ENCODE measurements around the gene F3. TPM values are rescaled to one million over a fixed set of nuclear protein-coding genes. Genes with fewer than 3 reads are reported as not detected.

F3 gene
- total RNA-seq, 6 experiments from 2014 or later = 0.79 to 6.8 (median 2.6) TPM

- H3K4me3 ChIP-seq = no peak overlapping the region
- H3K4me1 ChIP-seq = no peaks in the 10 kb centered on the region
- ATAC-seq (no peak), DNase-seq (no peak)
- no peaks in the 10 kb centered on the region for H3K9me3 ChIP-seq
- intact Hi-C loops (cut with DNase I) = no loop called here
- no peaks in the 10 kb centered on the region for H3K27me3 ChIP-seq
- no peaks in the 10 kb centered on the region for H3K36me3 ChIP-seq
- 78% methylated on average over 5 of the region's 5 CpGs for WGBS (ENCODE audit: insufficient coverage, low coverage, low lambda C conversion rate, missing lambda C conversion rate)
- TF ChIP-seq POLR2A (IDR thresholded peaks at IDR 0.05) = no peak
- no peak for TF ChIP-seq CTCF (IDR thresholded peaks at IDR 0.05)
- no peak overlapping the region for H3K27ac ChIP-seq
These were observed 13.5 kb upstream of the F3 start for GRCh38 chr1:94555091-94555490.

GRCh38 chr1:94554580-94554979, 13.0 kb upstream of the F3 start:
- Histone ChIP-seq H3K27ac (no peak overlapping the region), H3K4me1 (no peaks in the 10 kb centered on the region), H3K36me3 (no peaks in the 10 kb centered on the region), H3K4me3 (no peak overlapping the region), H3K9me3 (no peaks in the 10 kb centered on the region), H3K27me3 (no peaks in the 10 kb centered on the region)
- TF ChIP-seq CTCF (IDR thresholded peaks at IDR 0.05) = no peak
- DNase-seq (no peak), ATAC-seq (peak in 1 of 4 donors; percentile 7)
- intact Hi-C loops (cut with DNase I) = no loop called here
- 77% methylated on average over 4 of the region's 5 CpGs for WGBS (ENCODE audit: insufficient coverage, low coverage, low lambda C conversion rate, missing lambda C conversion rate)

- Histone ChIP-seq H3K4me3 (no peak overlapping the region), H3K4me1 (no peaks in the 10 kb centered on the region), H3K27me3 (no peaks in the 10 kb centered on the region), H3K36me3 (no peaks in the 10 kb centered on the region), H3K9me3 (no peaks in the 10 kb centered on the region), H3K27ac (no peak overlapping the region)
- ATAC-seq (no peak), DNase-seq (no peak)
- 37% methylated on average over 2 of the region's 4 CpGs for WGBS (ENCODE audit: insufficient coverage, low coverage, low lambda C conversion rate, missing lambda C conversion rate)
- intact Hi-C loops (cut with DNase I) = no loop called here
- no peak for TF ChIP-seq POLR2A (IDR thresholded peaks at IDR 0.05)
- TF ChIP-seq CTCF (IDR thresholded peaks at IDR 0.05) = no peak
These were observed 12.4 kb upstream of the F3 start for GRCh38 chr1:94553931-94554330.

GRCh38 chr1:94553323-94553730, 11.8 kb upstream of the F3 start:
- ATAC-seq = no peak
- Histone ChIP-seq H3K27me3 (no peaks in the 10 kb centered on the region), H3K4me1 (no peaks in the 10 kb centered on the region), H3K36me3 (no peaks in the 10 kb centered on the region), H3K9me3 (no peaks in the 10 kb centered on the region), H3K27ac (no peak overlapping the region), H3K4me3 (no peak overlapping the region)
- no peak for DNase-seq
- 17% methylated on average over 5 of the region's 5 CpGs for WGBS (ENCODE audit: insufficient coverage, low coverage, low lambda C conversion rate, missing lambda C conversion rate)
- TF ChIP-seq CTCF (IDR thresholded peaks at IDR 0.05) = no peak
- no peak for TF ChIP-seq POLR2A (IDR thresholded peaks at IDR 0.05)
- intact Hi-C loops (cut with DNase I) = no loop called here

- Histone ChIP-seq H3K4me3 (no peak overlapping the region), H3K36me3 (no peaks in the 10 kb centered on the region), H3K27ac (no peak overlapping the region), H3K4me1 (no peaks in the 10 kb centered on the region), H3K9me3 (no peaks in the 10 kb centered on the region), H3K27me3 (no peaks in the 10 kb centered on the region)
- DNase-seq (no peak), ATAC-seq (peak in 1 of 4 donors; percentile 27)
- WGBS (ENCODE audit: insufficient coverage, low coverage, low lambda C conversion rate, missing lambda C conversion rate) = 67% methylated on average over 6 of the region's 8 CpGs
- TF ChIP-seq POLR2A (IDR thresholded peaks at IDR 0.05) = no peak
- TF ChIP-seq CTCF (IDR thresholded peaks at IDR 0.05) = no peak
- intact Hi-C loops (cut with DNase I) = no loop called here
These were observed 10.6 kb upstream of the F3 start for GRCh38 chr1:94552071-94552586.

All from right lobe of liver (tissue), 6 donors.